K562 (cell line): ENCODE results near the gene CD93. TPM values are rescaled to one million over a fixed set of nuclear protein-coding genes. Genes with fewer than 3 reads are reported as not detected.
A peak's percentile ranks its signal among the peaks of the same experiment; 100 is the strongest.

ENCODE experiments used
- ATF4 ChIP-seq: fragments of 450-650 bp; formaldehyde crosslinking; IDR thresholded peaks from 2 replicates; pipeline ENCODE4 v1.4.0; 2022; ENCODE audit warnings: mild to moderate bottlenecking, moderate library complexity
- DIDO1 ChIP-seq: fragments of 450-650 bp; IDR thresholded peaks from 2 replicates; pipeline ENCODE4 v1.6.1; 2016; ENCODE audit warnings: low read depth, missing biosample characterization, missing genetic modification characterization
- DMBX1 ChIP-seq: fragments of 250-450 bp; sonication (Bioruptor Pico); IDR thresholded peaks from 2 replicates; pipeline ENCODE4 v1.8.0; 2022; ENCODE audit warnings: inconsistent platforms, mild to moderate bottlenecking, moderate library complexity, borderline replicate concordance
- LCOR ChIP-seq: sonication (generic); formaldehyde crosslinking; IDR thresholded peaks from 2 replicates; pipeline ENCODE4 v1.8.0; 2022; ENCODE audit warnings: mild to moderate bottlenecking, missing genetic modification reagents
- MTF1 ChIP-seq: fragments of 250-450 bp; sonication (Bioruptor Pico); IDR thresholded peaks from 2 replicates; pipeline ENCODE4 v1.9.0; 2021; ENCODE audit warnings: moderate library complexity, mild to moderate bottlenecking, inconsistent platforms, borderline replicate concordance
- NR1H2 ChIP-seq: sonication (generic); formaldehyde crosslinking; IDR thresholded peaks from 2 replicates; pipeline ENCODE4 v1.4.0; 2020; ENCODE audit warnings: mild to moderate bottlenecking, missing genetic modification reagents
- NR4A1 ChIP-seq, 2 experiments: fragments of 250-450 bp in 1 of 2; fragments of 450-650 bp in 1 of 2; sonication (Bioruptor Pico) in 1 of 2; IDR thresholded peaks; 2 replicates each; pipeline versions ENCODE4 v1.4.0 to v1.6.1; 2016 to 2020; ENCODE audit warnings: mild to moderate bottlenecking in 2 of 2, missing compliant biosample characterization in 1 of 2, missing genetic modification characterization in 1 of 2, moderate library complexity in 1 of 2
- PTTG1 ChIP-seq: fragments of 450-650 bp; IDR thresholded peaks from 2 replicates; pipeline ENCODE4 v1.6.1; 2016; ENCODE audit warnings: low read depth, mild to moderate bottlenecking, missing genetic modification characterization, missing compliant biosample characterization
- SMAD4 ChIP-seq: fragments of 250-450 bp; sonication (Bioruptor Pico); conservative IDR thresholded peaks from 2 replicates; pipeline ENCODE4 v1.8.0; 2021; ENCODE audit warnings: inconsistent platforms, mild to moderate bottlenecking, moderate library complexity
- SPI1 ChIP-seq: IDR thresholded peaks from 2 replicates; pipeline ENCODE4 v1.6.1; 2011; ENCODE audit warnings: low read depth, low read length, control low read depth, borderline replicate concordance
- TFE3 ChIP-seq: fragments of 450-650 bp; formaldehyde crosslinking; IDR thresholded peaks from 2 replicates; pipeline ENCODE4 v1.4.0; 2020; ENCODE audit warnings: mild to moderate bottlenecking, mixed read lengths
- ZNF586 ChIP-seq: fragments of 450-650 bp; formaldehyde crosslinking; conservative IDR thresholded peaks from 2 replicates; pipeline ENCODE4 v1.4.0; 2020; ENCODE audit warnings: mild to moderate bottlenecking, moderate library complexity
- ZNF740 ChIP-seq, 3 experiments: fragments of 200-800 bp in 1 of 3; sonication (Bioruptor generic) in 1 of 3; sonication (generic) in 1 of 3; formaldehyde crosslinking in 1 of 3; IDR thresholded peaks; 2 replicates each; pipeline versions ENCODE4 v1.6.1 to v1.8.0; 2016 to 2022; ENCODE audit warnings: mild to moderate bottlenecking in 2 of 3, missing compliant biosample characterization in 2 of 3, missing genetic modification characterization in 2 of 3, missing genetic modification reagents in 1 of 3
- ZZZ3 ChIP-seq: fragments of 450-650 bp; IDR thresholded peaks from 2 replicates; pipeline ENCODE4 v1.6.1; 2016; ENCODE audit warnings: antibody characterized with exemption, mild to moderate bottlenecking, moderate library complexity
- polyA plus RNA-seq, 8 experiments: library from polyadenylated mRNA; depleted of rRNA in 4 of 8; stranded (reverse) in 5 of 8; unstranded in 3 of 8; fragments of >200 nt; fragmentation: Nextera tagmentation in 2 of 8; fragmentation: Illumina TruSeq in 1 of 8; extraction: Ambion mirVana in 2 of 8; extraction: Trizol in 1 of 8; gene quantifications; 2 replicates each; pipeline versions ENCODE4 v1.2.1 to v1.2.3, GENCODE V29; 2011 to 2014; ENCODE audit warnings: inconsistent platforms in 1 of 8, missing spikeins in 1 of 8
- total RNA-seq, 7 experiments: library from RNA; depleted of rRNA in 6 of 7; stranded (reverse); fragments of >200 nt in 6 of 7; fragmentation: Illumina TruSeq in 2 of 7; extraction: Trizol in 2 of 7; gene quantifications; 2 replicates each; pipeline versions ENCODE4 v1.2.1 to v1.2.3, GENCODE V29; 2011 to 2021; ENCODE audit warnings: low replicate concordance in 1 of 7
- TF ChIP-seq, protein P1 (sequence below): fragments of 250-450 bp; sonication (Bioruptor Pico); IDR thresholded peaks from 2 replicates; pipeline ENCODE4 v1.8.0; 2022; ENCODE audit warnings: moderate library complexity, mild to moderate bottlenecking, inconsistent platforms

Gene CD93
- total and polyA plus RNA-seq, 9 of the 15 experiments (the other 6 are each of a cell fraction or from before 2014, with no cell fraction given): 0.03 to 0.20 (median 0.05) TPM

DNA sequence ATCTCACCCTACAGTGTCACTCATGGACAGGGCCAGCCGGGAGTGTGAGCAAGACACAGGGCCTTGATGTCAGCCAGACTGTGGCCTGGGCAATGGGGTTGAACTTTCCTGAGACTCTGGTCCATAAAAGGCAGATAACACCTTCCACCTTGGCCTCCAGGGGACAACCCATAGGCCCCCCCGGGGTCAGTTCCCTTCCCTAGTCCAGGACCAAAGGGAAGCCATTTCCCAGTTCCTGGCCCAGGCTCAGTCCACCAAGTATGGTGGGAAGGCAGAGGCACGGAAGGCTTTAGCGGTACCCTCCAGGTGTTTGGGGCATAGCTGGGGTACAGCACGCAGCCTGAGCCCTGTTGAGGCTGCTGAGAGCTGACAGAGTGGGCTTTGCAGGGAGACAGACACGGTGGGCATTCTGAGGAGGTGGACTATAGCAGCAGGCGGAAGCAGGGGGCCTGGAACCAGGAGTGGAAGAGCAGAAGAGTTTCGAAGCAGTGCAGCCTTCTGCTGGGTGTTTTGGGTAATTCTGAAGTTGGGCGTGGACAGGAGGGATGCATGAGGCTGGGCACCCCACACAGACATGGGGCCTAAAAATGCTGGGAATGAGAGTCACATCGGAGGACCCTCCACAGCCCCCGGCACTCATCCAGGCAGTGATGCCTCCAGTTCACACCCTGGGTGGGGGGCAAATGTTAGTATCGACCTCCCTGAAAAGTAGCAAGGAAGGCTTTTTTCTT lies 43.9 kb upstream of the CD93 start (continued):
- TF ChIP-seq, protein P1, sequence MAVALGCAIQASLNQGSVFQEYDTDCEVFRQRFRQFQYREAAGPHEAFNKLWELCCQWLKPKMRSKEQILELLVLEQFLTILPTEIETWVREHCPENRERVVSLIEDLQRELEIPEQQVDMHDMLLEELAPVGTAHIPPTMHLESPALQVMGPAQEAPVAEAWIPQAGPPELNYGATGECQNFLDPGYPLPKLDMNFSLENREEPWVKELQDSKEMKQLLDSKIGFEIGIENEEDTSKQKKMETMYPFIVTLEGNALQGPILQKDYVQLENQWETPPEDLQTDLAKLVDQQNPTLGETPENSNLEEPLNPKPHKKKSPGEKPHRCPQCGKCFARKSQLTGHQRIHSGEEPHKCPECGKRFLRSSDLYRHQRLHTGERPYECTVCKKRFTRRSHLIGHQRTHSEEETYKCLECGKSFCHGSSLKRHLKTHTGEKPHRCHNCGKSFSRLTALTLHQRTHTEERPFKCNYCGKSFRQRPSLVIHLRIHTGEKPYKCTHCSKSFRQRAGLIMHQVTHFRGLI: no peak
- no peak for TF ChIP-seq NR4A1 (CRISPR knock-in tag; IDR thresholded peaks at IDR 0.05)
- peak; percentile 66; the same call in 1 of the 2 replicates for TF ChIP-seq NR4A1 (tag; IDR thresholded peaks at IDR 0.05)
- TF ChIP-seq DIDO1: no peak
- peak; percentile 67 for TF ChIP-seq PTTG1 (tag)
- no peak for TF ChIP-seq LCOR
- TF ChIP-seq ZNF586 (CRISPR knock-in tag): no peak
- TF ChIP-seq MTF1 (CRISPR knock-in tag): no peak
- no peak for TF ChIP-seq SPI1
- peak; percentile 77; the same call in 1 of the 2 replicates for TF ChIP-seq SMAD4 (CRISPR knock-in tag)
- TF ChIP-seq TFE3 (CRISPR knock-in tag): no peak
- TF ChIP-seq NR1H2: no peak
- TF ChIP-seq DMBX1 (CRISPR knock-in tag): peak; percentile 89; the same call in 1 of the 2 replicates
- TF ChIP-seq ATF4 (CRISPR knock-in tag): no peak
- no peak for TF ChIP-seq ZZZ3
- TF ChIP-seq ZNF740 (CRISPR knock-in tag; IDR thresholded peaks at IDR 0.05): no peak
- TF ChIP-seq ZNF740 (tag; IDR thresholded peaks at IDR 0.05): no peak
